Measurements from ENCODE around the gene EVPL.

DNA sequence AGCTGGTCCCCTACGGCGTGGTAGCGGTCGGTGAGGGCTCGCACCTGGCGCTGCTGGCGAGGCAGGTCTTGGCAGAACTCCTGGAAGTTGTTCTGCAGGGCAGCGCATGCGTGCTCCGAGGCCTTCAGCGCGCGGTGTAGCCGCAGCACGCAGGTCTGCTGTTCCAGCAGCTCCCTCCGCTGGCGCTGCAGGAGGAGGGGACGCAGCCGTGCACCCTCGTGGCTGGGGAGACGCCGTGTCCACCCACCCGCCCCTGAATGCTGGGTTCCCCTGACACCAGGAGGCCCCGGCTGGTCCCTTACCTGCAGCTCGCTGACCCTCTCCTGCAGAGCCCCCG is 12.2 kb downstream of the EVPL start:
- TF ChIP-seq POLR2A (IDR thresholded peaks at IDR 0.05; ENCODE audit: low read length) (no peak), GATA1 (IDR thresholded peaks at IDR 0.05; ENCODE audit: low read depth, low read length) (no peak)
